ENCODE results near the gene GNL1.
"Not testable (repeated sequence)": the region's sequence is repeated elsewhere in the genome, so short reads cannot be mapped to it uniquely, and the experiment has no call there.

GNL1 gene

DNA sequence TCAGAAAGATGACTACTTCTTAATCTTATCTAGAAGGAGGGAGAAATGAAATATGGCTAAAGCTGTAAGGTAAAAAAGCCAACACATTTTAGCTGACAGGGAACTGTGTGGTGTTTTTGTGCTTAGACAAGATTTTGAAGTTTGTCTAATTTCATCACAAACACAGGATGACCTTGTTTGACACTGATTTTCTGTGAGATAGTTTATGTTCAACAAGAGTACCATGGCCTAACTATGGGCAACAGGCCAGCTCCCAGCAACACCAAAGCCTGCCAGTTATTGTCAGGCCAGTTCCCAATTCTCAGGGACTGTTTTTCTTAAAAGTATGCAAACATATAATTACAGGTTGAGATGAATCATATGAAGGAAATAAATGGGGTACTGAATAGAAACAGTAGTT lies 9.5 kb upstream of the GNL1 start:
- DNase-seq: no peak

DNA sequence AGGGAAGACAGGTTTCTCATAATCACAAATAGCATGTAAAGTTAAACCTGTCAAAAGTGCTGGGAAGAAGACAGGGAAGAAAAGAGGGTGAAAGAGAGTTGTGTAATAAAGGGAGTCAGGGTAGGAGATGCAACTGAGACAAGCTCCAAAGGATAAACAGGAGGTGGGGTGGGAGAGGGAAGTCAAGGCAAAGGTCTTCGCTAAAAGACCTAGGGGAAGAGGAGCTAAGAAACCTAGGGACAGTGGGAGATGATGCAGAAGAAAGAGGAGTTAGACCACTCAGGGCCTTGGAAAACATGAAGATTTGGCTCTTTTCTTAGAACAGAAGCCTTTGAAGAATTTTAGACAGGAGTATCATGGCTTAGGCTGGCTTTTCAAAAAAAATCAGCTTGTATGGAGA lies 7.8 kb upstream of the GNL1 start:
- no peak for DNase-seq

DNA sequence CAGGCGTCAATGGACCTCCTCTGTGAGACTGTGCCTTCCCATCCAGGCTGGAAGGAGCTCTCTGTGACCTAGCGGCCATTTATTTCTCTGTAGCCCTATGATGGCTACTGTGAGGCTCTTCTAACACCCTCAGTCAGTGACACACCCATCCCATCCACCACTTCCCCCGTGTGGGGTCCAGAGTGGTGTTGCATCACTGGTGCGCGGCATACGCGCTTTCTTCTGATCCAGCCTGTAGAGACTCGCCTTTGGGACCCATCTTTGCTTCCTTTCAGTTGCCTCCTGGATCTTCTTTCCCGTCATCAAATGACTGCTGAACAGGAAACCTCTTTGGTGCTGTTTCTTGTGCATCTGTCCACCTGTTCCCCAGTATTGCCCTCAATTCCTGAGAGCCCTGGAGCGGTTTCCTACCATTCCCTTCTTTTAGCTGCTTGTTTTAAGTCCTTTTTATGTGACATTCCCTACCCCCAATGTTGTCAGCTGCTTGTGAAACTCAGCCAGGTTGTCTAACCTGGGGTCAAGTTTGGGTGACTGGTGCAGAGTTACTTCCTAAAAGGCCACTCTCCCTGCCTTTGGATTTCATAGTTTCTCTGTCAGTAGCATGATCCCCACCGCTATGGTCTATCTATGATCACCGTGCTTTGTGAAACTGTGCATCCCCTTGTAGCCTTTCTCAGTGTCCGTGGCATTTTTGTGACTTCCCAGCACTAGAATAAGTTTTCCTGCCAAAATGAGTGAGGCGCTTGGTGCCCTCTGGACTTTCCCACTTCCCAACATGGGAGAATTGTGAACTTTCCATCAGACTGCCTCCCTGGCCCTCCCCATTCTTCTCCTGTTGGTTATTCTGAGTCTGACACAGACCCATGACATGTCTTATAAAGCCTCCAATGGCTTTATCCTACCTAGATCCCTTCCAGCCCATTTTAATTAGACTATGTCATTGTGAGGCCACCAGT lies 6.5 kb upstream of the GNL1 start:
- no peak for DNase-seq

DNA sequence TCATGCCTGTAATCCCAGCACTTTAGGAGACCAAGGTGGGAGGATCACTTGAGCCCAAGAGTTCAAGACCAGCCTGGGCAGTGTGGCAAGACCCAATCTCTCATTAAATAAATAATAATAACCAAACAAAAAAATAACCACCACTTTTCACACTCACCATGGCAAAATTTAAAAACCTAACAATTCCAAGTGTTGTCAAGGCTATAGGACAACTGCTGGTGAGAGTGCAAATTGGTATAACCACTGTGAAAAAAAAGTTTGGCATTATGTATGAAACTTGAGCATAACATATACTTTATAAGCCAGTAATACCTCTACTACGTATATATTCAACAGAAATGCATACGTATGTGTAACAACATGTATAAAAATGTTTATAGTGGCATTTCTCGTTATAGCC lies 4.6 kb upstream of the GNL1 start:
- no peak for DNase-seq

DNA sequence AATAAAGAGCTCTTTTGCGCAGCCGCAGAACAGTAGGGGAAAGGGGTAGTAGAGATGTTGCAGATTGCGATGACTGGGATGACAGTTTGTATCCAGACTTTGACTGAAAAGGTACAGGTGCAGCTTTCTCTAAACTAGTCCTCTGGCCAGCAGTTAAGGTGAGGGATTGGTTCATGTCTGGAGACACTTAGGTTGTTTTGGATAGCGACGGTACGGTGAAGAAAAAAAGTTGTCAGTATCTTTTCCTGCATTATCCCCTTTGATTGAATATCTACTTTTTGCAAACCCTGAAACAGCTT lies 1.3 kb upstream of the GNL1 start:
- DNase-seq: no peak

DNA sequence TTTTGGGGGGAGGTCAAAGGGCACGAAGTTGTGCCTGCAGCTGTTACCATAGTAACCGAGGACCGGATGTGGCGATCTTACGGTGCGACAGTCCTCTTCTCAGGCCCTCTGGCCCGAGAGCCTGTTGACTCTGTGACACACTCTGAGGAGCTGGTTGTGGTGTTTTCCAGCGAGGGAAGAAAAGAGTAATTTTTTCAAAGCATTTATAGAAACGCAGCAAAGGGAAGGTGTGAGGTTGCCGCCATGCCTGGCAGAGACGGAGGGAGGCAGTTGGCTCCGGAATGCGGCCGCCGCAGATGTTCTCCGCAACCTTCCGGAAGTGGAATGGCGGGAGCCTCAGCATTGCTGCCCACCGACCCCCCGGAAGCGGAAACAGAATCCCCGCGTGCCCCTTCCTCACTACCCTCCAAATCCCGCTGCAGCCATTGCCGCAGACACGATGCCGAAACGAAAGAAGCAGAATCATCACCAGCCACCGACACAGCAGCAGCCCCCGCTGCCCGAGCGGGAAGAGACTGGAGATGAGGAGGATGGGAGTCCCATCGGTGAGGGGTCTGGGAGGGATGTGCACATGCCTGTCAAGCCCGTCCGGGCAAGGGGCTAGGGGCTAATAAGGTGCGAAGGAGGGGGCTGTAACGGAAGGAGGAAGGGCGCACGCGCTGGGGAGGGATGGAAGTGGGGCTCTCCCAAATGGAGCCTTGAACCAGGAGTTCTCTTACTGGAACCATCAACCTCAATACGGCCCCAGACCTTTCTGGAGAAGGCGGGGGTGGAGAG lies 805 bp upstream of the GNL1 start, which contains the start of gene PRR3:
TSS of gene PRR3 (plus strand) at position 390 of the 777 bp plus-strand sequence. CDS start at position 440, 50 bp downstream.
- peak; percentile 83 for DNase-seq

DNA sequence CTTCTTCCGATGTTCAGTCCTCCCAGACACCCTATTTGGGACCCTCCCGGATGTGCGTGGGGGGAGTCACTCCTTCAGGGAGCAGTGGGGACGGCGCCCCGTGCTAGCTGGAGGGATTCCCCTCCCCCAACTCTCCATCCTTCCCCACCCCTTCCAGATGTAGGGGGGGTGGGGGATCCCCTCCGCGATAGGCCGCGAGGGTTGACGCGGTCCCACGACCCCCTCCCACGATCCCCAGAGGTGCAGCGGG lies 548 bp downstream of the GNL1 start:
- no peak for DNase-seq

DNA sequence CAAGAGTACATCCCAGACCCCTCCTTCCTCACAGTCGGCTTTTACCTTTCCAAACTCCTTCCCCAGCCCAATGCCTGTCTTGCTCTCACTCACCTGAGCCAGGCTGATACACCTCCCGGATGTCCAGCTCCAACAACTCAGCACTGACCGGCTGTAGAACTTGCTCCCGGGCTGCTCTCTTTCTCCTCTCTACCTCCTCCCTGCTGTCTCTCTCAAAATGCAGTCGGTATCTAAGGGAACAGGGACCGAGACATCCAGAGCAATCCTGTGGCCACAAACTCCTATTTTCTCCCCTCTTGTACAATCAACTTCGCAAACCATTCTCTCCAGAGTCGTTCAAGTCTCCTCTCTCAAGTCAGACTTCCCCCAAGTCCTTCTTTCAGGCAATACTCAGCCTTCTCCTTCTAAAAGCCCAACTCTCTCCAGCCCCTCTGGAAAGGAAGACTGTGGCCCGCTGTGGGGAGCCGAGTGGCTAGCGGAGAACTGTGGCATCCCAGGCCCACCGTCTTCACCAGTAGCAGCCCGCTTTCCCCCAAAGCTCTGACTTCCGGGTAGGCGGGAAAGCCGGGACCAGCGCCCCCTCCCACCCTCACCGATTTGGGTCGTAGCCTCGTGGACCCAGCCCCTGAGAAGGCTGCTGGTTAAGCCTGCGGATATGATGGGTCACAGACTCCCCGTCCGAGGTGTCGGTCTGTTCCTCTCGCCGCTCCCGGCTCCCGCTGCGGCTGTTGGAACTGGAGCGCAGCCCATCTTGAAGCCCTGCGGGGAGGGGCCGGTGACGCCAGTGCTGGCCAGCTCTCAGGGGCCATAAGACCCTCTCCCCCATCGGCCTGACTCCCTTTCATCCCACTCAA lies 1.1 kb downstream of the GNL1 start:
- peak; percentile 33 for DNase-seq

DNA sequence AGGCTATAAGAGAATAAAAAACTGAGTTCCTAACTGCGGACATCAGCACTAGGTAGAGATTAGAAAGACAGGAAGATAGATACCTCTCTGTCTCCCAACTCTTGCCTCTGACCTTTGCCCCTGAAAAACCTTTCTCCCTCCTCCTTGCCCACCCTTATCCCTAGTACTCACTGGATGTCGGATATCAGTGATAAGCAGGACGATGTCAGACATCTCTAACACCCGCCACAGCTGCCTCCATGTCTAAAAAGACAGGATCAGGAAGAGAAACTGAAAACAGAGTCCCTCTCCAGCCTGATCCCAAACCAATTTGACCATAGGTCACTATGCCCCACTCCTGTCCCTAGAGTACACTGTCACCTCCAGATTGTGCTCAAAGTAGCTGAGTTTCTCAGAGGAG lies 1.9 kb downstream of the GNL1 start:
- no peak for DNase-seq

DNA sequence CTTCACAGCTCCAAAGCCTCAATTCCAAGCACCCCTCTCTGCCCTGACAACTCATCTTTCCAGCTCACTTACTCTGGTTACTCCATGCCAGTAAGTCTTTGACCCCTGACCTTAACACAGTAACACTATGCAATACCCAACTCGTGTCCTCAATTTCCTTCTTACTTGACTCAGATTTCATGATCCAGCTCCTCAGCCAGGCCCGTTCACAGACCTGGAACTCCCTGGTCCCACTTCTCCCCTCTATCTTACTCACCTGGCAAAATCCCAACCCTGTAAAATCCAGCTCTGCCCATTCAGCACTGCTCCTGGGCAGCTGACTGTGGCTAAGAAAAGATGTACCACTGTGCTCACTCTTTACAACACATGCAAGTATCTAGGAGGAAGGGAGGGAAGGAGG lies 7.9 kb downstream of the GNL1 start:
- no peak for DNase-seq

DNA sequence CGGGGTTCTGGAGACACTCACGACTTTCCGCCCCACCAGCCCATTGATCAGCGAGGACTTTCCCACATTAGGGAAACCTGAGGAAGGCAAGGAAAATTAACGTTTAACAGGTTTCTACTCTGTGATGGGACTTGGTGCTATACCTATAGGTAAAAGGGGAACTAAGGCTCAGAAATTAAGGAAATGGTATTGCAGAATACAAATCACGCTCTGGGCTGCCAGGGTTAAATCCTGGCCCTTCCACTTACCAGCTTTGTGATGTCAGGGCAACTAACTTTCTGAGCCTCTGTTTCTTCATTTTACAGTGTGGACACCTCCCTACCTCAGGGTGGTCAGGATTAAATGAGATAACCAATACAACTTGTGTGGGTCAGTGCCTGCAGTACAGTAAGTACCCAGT lies 8.8 kb downstream of the GNL1 start:
- DNase-seq: no peak

DNA sequence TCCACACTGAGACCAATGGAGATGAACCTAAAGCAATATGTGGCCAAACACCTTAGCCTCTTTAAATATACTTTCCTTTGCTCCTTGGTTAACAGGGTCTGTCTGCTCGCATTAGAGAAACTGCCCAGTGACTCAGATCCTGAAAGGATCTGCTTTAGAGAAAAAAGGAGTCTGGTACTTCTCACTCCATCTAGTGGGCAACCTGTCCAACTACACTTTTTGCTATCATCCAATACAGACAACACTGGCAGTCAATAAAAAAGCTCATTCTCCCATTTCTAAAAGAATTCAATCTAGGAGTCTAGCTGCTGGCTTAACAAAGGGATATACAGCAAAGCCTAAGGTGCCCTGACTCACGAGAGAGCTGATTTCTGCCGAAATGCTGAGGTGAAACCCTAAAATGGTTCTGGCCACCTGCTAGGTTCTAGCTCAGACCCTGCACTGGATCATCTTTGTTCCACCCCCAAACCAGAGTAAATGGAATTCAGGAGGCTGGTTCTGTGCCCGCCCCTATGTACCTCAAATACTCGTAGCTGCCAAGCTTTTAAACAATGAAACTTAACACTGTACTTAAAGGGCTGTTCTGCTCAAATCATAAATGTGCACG lies 11.5 kb downstream of the GNL1 start:
- DNase-seq: no peak

DNA sequence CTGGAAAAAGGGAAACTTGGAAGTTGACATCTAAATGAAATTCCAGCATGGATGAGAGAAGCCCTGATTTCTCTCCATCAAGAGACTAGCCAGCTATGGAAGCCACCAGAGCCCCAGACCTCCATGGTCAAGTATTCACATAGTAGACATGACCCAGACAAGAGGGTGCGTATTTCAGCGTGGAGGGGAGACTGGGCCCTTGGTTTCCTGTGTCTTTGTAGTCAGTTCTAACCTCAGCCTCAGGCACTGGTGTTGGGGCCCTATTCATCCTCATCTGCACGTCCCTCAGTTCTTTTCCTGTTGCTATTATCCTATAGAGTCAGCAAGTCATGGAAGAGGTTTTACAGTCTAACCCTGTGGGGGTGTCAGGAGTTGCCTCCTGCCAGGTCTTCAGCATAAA lies 12.5 kb downstream of the GNL1 start:
- no peak for DNase-seq

DNA sequence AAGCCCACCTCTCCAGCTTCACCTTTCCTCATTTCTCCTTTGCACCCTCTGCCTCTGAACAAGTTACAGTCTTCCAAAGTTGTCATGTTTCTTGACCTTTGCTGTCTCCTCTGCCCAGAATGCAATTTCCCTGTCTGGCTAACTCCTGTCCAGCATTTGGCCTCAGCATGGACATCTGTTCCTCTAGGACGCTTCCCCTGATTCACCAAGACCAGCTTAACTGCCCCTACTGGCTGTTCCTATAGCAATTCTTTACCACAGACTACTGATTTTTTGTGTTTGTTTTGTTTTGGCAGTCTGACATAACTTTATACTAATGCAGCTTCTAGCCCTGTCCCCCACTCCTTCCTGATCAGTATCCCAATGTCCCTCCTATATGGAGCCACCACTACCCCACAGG lies 13.4 kb downstream of the GNL1 start:
- DNase-seq: no peak

DNA sequence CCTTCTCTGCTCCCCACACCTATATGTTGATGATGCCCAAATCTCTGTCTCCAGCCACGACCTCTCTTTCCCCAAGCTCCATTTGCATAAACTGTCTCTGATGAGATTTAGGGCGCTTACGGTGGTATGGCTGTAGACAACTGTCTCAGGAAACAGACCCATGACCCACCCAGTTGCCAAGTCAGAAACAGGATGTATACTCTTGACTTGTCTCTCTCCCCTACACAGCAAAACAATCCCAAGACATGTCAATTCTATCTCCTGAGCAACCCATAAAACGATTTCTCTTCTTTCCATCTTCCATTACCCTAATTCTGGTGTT lies 13.9 kb downstream of the GNL1 start:
- DNase-seq: no peak

DNA sequence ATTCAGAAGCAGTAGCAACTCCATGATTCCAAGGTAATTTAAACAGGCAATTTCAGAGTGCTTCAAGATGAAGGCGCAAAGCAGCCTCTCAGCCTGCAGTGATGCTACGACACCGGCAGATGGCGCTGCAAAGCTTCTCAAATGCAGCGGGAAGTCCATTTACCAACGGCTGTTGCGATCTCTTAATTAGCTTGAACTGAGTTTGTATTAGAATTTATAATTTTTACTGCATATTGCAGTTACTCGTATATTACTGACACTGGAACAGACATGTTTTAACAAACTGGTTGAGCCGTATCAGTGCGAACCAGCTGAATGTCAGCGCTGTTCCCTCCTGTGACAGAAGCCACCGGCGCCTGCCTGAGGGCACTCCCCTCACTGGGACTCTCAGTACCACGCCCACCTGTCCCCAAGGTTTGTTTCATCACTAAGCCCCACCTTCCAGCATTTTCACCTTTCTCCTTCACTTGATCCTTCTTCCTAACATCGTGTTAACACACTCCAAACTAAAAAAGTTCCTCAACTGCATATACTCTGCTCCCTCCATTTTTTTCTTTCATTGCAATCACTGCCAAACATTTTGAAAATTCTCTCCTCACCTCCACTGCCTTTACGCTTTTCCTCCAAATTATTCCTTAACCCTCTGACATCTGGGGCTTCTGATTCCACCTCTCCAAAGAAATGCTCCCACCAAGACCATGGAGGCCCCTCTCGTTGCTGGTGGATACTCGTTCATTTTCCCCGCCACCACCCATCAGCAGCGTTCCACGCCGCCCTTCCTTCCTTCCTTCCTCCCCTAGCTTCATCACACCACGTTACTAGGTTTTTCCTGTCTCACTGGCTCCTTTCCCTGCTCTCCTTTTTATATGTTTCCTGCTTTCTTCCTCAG lies 14.5 kb downstream of the GNL1 start:
- peak; percentile 65 for DNase-seq

DNA sequence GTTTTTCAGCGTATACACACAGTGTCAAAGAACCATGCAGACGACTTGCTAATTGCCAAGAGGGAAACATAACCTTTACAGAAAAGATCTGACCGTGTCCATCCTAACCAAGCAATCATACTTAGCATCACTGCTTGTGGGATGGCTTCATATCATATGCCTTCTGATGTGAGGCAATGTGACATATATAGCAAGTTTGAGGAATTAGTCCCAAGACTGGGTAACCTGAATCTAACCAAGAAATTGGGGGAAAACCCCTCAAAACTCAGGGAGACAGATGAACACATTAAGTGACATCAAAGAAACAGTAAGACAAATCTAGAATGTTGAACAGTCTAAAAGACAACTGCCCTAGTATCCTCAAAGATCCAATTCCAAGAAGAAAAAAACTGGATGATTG lies 18.4 kb downstream of the GNL1 start:
- no peak for DNase-seq

DNA sequence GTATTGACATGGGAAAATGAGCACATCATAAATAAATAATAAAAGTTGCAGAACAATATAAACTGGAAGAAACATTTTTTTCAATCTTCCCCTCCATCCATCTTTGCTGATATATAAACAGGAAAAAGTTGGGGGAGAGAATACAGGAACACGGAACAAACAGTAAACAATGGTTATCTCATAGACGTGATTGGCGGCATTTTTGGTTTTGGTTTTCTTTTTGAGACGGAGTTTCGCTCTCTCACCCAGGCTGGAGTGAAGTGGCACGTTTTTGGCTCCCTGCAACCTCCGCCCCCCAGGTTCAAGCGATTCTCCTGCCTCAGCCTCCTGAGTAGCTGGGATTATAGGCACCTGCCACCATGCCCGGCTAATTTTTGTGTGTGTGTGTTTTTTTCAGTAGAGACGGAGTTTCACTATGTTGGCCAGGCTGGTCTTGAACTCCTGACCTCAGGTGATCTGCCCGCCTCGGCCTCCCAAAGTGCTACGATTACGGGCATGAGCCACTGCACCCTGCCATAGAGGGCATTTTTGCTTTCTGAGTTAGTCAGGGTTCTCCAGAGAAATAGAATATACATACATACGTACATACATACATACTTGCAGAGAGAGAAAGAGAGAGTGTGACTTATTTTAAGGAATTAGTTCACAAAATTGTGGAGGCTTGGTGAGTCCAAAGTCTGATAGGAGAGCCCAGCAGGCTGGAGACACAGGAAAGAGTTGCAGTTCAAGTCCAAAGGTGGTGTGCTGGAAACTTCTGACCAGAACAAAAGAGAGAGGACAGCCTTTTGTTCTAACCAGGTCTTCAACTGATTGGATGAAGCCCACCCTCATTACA lies 22.6 kb downstream of the GNL1 start:
- no peak for DNase-seq

DNA sequence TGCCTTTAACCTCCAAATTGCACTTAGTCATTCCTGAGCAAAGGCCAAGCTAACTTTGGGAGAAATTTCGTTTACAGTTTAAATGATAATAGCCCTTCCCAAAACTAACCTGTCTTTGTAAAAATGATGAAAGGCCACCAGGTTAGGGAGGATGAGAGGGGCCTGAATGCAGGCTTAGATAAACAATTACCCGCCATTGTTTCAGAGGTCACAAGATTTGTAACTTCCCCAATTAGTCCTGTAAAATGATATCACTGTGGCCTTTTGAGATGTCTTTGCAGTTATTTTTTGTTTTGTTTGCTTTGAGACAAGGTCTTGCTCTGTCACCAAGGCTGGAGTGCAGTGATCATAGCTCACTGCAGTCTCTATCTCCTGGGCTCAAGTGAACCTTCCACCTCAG lies 26.3 kb downstream of the GNL1 start:
- no peak for DNase-seq

DNA sequence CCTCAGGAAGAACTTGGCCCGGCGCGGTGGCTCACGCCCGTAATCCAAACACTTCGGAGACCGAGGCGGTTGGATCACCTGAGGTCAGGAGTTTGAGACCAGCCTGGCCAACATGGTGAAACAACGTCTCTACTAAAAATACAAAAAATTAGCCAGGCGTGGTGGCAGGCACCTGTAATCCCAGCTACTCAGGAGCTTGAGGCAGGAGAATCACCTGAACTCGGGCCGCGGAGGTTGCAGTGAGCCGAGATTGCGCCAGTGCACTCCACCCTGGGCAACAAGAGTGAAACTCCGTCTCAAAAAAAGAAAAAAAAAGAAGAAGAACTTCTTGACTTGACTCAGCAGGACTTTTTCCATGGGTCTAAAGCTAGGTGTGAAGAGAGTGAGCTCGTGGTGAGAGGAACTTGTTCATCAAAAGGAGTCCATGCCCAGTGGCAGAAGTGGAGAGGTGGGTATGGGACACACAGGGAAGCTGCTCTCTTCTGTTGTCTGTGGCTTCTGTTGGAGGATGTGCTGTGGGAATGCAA lies 26.9 kb downstream of the GNL1 start:
- DNase-seq: not testable (repeated sequence)

DNA sequence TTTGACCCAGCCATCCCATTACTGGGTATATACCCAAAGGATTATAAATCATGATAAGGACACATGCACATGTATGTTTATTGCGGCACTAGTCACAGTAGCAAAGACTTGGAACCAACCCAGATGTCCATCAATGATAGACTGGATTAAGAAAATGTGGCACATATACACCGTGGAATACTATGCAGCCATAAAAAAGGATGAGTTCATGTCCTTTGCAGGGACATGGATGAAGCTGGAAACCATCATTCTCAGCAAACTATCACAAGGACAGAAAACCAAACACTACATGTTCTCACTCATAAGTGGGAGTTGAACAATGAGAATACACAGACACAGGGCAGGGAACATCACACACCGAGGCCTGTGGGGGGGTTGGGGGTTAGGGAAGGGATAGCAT lies 29.8 kb downstream of the GNL1 start:
- not testable (repeated sequence) for DNase-seq

Measured in effector CD8-positive, alpha-beta T cell (primary cell).